Peyer's patch (tissue), 4 donors: ENCODE data around the gene WBP11.

Experiments
- CTCF ChIP-seq, 6 experiments: fragments of 450-650 bp in 4 of 6; fragments of 200-600 bp in 2 of 6; sonication (generic) in 1 of 6; IDR thresholded peaks; one replicate each; pipeline ENCODE4 v1.5.1; 2017 to 2019; ENCODE audit warnings: antibody characterized with exemption in 6 of 6, mild to moderate bottlenecking in 3 of 6, moderate library complexity in 1 of 6
- POLR2A ChIP-seq, 2 donors: fragments of 450-650 bp; IDR thresholded peaks; one replicate each; pipeline ENCODE4 v1.5.1; 2017; ENCODE audit warnings: antibody characterized with exemption in 2 of 2, mild to moderate bottlenecking in 2 of 2, moderate library complexity in 2 of 2

GRCh38 chr12:14850929-14851663 is 47.8 kb upstream of the WBP11 start:
- TF ChIP-seq POLR2A (IDR thresholded peaks at IDR 0.05) (no peak), CTCF (IDR thresholded peaks at IDR 0.05) (no peak)
